Measurements from ENCODE around the gene SORCS2.

The SORCS2 gene

DNA sequence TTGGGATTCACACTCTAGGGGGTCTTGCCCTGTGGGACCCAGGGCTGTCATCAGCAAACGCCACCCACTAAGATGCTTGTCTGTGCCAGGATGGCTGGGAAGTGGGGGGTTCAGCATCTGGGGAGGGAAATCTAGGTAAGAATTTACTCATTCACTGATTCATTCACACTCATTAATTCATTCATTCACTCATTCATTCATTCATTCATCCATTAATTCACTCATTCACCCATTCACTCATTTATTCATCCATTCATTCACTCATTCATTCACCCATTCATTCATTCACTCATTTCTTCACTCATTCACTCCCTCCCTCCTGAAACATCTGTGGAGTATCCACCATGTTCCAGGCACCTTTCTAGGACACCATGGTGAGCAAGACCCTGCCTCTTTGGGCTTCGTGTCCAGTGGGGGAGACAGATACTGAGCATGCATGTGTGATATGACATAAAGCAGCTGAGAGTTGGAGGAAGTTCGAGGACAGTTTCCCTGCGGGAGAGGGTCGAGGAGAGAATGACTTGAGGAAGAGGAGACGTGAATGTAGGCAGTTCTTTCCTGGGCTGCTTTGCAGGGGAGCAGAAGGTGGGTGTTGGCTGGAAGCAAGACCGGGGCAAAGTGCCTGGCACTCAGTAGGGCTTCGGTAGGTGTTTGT lies 90.6 kb downstream of the SORCS2 start:
- TF ChIP-seq, protein P1, sequence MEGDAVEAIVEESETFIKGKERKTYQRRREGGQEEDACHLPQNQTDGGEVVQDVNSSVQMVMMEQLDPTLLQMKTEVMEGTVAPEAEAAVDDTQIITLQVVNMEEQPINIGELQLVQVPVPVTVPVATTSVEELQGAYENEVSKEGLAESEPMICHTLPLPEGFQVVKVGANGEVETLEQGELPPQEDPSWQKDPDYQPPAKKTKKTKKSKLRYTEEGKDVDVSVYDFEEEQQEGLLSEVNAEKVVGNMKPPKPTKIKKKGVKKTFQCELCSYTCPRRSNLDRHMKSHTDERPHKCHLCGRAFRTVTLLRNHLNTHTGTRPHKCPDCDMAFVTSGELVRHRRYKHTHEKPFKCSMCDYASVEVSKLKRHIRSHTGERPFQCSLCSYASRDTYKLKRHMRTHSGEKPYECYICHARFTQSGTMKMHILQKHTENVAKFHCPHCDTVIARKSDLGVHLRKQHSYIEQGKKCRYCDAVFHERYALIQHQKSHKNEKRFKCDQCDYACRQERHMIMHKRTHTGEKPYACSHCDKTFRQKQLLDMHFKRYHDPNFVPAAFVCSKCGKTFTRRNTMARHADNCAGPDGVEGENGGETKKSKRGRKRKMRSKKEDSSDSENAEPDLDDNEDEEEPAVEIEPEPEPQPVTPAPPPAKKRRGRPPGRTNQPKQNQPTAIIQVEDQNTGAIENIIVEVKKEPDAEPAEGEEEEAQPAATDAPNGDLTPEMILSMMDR (conservative IDR thresholded peaks at IDR 0.05; ENCODE audit: low read depth, low read length) = no peak
- H3K4me3 ChIP-seq (ENCODE audit: low read depth, low read length) = no peak overlapping the region
- no peak for DNase-seq (ENCODE audit: low read depth)

DNA sequence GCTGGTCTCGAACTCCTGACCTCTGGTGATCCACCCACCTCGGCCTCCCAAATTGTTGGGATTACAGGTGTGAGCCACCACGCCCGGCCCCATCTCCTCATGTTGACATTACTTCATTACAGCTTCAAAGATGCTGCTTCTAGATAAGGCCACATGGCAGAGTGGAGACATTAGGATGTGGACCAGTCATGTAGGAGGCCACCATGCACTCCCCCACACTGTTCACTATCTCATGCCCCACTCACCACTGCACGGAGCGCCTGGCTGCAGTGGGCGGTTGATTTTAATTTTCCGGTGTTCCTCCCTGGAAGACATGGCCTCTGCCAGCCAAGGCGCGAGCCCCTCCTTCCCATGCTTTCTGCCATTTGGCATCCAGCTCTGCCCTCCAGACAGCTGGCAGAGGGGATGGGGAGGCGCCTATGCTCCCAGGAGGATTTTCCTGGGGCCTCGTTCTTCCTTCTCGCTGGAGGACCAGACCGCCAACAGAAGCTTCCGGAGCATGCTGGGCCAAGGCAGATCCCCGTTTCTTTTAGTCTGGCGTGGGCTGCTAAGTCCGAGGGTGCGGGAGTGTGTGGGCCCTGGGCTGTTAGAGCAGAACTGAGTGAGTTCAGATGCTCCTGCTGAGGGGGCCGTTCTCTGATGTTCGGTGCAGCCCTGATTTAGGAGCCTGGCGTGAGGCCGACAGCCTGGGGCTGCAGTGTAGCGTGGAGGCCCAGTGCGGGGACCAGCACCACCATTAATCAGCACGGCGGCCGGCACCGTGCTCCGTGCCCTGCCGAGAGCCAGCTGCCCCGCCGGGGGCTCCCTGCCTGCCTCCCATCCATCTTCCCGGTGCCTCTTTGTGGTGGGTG lies 93.1 kb downstream of the SORCS2 start:
- TF ChIP-seq, protein P1 (conservative IDR thresholded peaks at IDR 0.05; ENCODE audit: low read depth, low read length) = no peak
- H3K4me3 ChIP-seq (ENCODE audit: low read depth, low read length) = no peak overlapping the region
- DNase-seq (ENCODE audit: low read depth) = no peak

DNA sequence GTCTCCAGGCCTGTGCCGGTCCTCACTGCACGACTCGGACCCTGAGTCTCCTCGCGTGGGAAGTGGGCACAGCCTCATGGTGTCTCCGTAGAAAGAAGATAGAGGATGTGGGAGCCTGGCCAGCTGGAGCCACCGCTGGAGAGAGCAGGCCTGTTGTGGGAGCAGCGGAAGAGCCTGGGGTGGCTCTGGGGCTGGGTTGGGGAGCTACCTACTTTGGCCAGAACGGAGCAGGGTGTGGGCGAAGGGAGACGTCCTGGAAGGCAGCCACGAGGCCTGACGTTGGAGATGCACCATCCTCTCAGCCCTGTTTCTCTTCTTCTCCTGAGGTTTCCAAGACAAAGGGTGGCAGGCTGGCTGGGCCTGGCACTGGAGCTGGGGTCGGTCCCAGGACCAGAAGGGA lies 93.8 kb downstream of the SORCS2 start:
- DNase-seq (ENCODE audit: low read depth) = no peak
- TF ChIP-seq, protein P1 (conservative IDR thresholded peaks at IDR 0.05; ENCODE audit: low read depth, low read length) = no peak

DNA sequence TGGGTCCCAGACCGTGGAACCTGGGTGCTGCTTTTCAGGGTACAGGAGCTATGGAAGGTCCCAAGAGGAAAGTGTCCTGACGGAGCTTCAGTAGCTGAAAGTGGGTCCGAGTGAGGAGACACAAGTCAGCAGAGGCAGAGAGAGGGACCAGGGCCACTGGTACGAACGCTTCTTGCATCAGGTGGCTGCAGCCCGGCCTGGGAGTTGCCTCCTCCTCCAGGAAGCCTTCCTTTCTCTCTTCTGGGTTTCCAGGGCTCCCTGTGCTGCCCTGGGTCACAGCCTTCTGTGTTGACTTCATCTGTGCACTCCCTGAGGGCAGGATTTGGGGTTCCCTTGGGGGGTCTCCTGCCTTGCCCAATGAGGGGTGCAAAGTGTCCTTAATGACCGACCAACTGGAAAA lies 94.5 kb downstream of the SORCS2 start:
- DNase-seq (ENCODE audit: low read depth) = no peak
- H3K4me3 ChIP-seq (ENCODE audit: low read depth, low read length) = no peak overlapping the region
- TF ChIP-seq, protein P1 (conservative IDR thresholded peaks at IDR 0.05; ENCODE audit: low read depth, low read length) = no peak

More for the DNA sequence above, 93.8 kb downstream of the SORCS2 start:
- no peak overlapping the region for H3K4me3 ChIP-seq (ENCODE audit: low read depth, low read length)

DNA sequence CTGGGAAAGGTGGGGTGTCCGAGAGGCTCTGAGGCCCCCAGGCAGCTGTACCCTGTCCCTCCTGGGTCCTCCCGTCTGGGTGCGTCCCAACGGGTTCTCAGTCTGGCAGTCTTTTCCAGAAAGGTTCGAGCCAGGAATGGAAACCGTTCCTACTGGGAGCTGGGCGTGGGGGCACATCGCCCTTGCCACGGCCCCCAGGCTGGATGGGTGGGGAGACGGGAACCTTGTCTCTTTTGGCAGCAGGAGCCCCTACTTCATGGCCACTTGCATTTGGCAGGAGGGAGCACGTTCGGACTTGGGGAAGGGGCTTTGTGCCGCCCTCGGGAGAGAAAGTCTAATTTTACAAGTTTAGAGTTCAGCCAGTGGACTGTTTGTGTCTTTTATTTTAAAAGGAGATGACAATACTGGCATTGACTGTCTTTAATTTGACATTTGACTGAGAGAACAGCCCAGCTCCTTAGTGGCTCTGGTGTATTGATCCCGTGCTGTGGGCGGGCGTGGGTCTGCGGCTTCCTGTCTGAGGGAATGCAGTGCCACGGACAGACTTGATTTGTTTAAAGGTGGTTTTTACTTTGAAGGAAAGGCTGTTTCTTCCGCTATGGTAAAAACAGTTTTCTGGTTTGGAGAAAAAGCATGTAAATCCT lies 95.1 kb downstream of the SORCS2 start:
- H3K4me3 ChIP-seq (ENCODE audit: low read depth, low read length) = no peak overlapping the region
- TF ChIP-seq, protein P1 (conservative IDR thresholded peaks at IDR 0.05; ENCODE audit: low read depth, low read length) = no peak
- DNase-seq (ENCODE audit: low read depth) = no peak

GRCh38 chr4:7287918-7288280 lies 95.6 kb downstream of the SORCS2 start:
- DNase-seq (ENCODE audit: low read depth) = no peak
- no peak overlapping the region for H3K4me3 ChIP-seq (ENCODE audit: low read depth, low read length)
- TF ChIP-seq, protein P1 (conservative IDR thresholded peaks at IDR 0.05; ENCODE audit: low read depth, low read length) = no peak

Data from choroid plexus epithelial cell (primary cell).